ENCODE data around the gene FFAR1. TPM values are rescaled to one million over a fixed set of nuclear protein-coding genes. Genes with fewer than 3 reads are reported as not detected.

Gene FFAR1
- total RNA-seq, 1 donor from 2014 or later, result not detected

- H3K9me3 ChIP-seq (ENCODE audit: control insufficient read depth in 3 of 3, low read length in 3 of 3), result no peaks in the 10 kb centered on the region
- no peaks in the 10 kb centered on the region for H3K36me3 ChIP-seq (ENCODE audit: control insufficient read depth in 3 of 3, insufficient read depth in 3 of 3, low read length in 3 of 3)
- no peak overlapping the region for H3K4me3 ChIP-seq (ENCODE audit: low read length in 3 of 3)
- H3K27me3 ChIP-seq (ENCODE audit: control insufficient read depth in 3 of 3, insufficient read depth in 3 of 3, low read length in 3 of 3), result peaks cover 19 to 28% (median 25%) of the 10 kb centered on the region in 3 donors
- no peak overlapping the region for H3K9ac ChIP-seq (ENCODE audit: low read depth in 1 of 3, low read length in 3 of 3)
- no peak overlapping the region for H3K27ac ChIP-seq (ENCODE audit: low read depth, low read length)
- H3K4me1 ChIP-seq (ENCODE audit: control insufficient read depth in 3 of 3, insufficient read depth in 3 of 3, low read length in 3 of 3), result no peaks in the 10 kb centered on the region
These were observed 20.1 kb upstream of the FFAR1 start for GRCh38 chr19:35327642-35328041.

DNA sequence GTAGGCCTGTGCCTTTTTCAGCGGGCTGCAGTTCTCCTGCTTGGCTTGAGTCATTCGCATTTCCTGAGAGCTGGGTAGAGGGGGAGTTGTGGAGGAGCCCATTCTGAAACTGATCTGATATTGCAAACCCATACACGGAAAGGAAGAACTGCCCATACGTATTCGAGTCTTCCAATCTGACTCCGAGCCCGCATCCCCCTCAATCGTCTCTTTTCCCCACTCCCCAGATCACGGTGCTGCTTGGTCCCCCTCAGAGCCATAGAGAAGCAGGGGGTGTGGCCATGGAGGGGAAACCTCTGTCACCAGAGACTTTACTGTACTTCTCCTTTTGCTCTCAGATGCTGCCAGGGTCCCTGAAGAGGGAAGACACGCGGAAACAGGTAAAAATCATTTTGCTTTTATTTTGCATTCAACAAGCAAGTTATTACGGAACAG lies 18.8 kb upstream of the FFAR1 start, which contains the start of gene CD22:
Gene CD22, plus strand, starts transcription at position 337 of the 435 bp plus-strand sequence. CDS start 2,854 bp downstream, outside the sequence.
- H3K4me3 ChIP-seq (ENCODE audit: low read length in 3 of 3), result no peak within 1 kb of the TSS
- no peaks in the 10 kb centered on the region for H3K9me3 ChIP-seq (ENCODE audit: control insufficient read depth in 3 of 3, low read length in 3 of 3)
- peaks cover 26 to 38% (median 35%) of the 10 kb centered on the region in 3 donors for H3K27me3 ChIP-seq (ENCODE audit: control insufficient read depth in 3 of 3, insufficient read depth in 3 of 3, low read length in 3 of 3)
- no peaks in the 10 kb centered on the region for H3K4me1 ChIP-seq (ENCODE audit: control insufficient read depth in 3 of 3, insufficient read depth in 3 of 3, low read length in 3 of 3)
- no peak within 1 kb of the TSS for H3K27ac ChIP-seq (ENCODE audit: low read depth, low read length)
- H3K36me3 ChIP-seq (ENCODE audit: control insufficient read depth in 3 of 3, insufficient read depth in 3 of 3, low read length in 3 of 3), result no peaks in the 10 kb centered on the region
- no peak within 1 kb of the TSS for H3K9ac ChIP-seq (ENCODE audit: low read depth in 1 of 3, low read length in 3 of 3)

DNA sequence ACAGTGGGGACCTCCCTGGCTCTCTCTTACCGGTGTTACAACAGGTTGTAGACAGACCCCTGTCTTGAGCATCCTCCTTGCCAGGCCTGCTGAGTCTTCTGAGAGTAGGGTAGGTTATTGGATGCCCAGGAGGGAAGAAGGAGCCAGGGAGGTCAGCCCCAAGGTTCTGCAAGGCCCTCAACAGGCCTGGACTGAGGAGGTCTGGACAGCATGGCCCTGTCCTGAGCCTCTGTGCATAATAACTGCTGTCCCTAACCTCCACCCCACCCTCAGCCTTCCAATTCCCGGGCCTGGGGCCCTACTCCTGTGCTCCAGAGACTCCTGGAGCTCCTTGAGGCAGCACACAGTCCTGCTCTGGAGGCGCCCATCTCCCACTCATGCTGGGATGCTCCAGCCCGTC lies 18.4 kb upstream of the FFAR1 start:
- no peaks in the 10 kb centered on the region for H3K4me1 ChIP-seq (ENCODE audit: control insufficient read depth in 3 of 3, insufficient read depth in 3 of 3, low read length in 3 of 3)
- no peak overlapping the region for H3K9ac ChIP-seq (ENCODE audit: low read depth in 1 of 3, low read length in 3 of 3)
- no peaks in the 10 kb centered on the region for H3K9me3 ChIP-seq (ENCODE audit: control insufficient read depth in 3 of 3, low read length in 3 of 3)
- H3K4me3 ChIP-seq (ENCODE audit: low read length in 3 of 3), result no peak overlapping the region
- H3K36me3 ChIP-seq (ENCODE audit: control insufficient read depth in 3 of 3, insufficient read depth in 3 of 3, low read length in 3 of 3), result no peaks in the 10 kb centered on the region
- H3K27me3 ChIP-seq (ENCODE audit: control insufficient read depth in 3 of 3, insufficient read depth in 3 of 3, low read length in 3 of 3), result peaks cover 27 to 43% (median 35%) of the 10 kb centered on the region in 3 donors
- H3K27ac ChIP-seq (ENCODE audit: low read depth, low read length), result no peak overlapping the region

DNA sequence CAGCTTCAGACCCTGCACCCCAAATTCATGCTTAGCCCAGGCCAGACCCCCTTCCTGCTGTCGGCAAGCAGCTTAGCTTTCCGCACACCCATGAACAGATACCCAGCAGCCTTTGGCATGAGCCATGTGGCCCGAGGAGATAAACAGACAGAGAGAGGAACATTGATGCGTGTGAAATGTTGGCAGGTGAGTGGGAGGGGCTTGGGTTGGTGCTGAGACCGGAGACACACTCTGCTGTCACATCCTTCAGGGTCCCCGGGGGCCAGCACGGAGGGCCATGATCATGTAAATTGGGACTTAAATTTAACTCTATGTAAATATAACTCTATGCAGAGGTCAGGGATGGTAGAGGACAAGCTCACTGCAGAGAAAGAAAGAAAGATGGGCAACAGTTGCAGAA lies 17.2 kb upstream of the FFAR1 start:
- Histone ChIP-seq H3K27ac (ENCODE audit: low read depth, low read length) (no peak overlapping the region), H3K4me3 (ENCODE audit: low read length in 3 of 3) (no peak overlapping the region), H3K4me1 (ENCODE audit: control insufficient read depth in 3 of 3, insufficient read depth in 3 of 3, low read length in 3 of 3) (no peaks in the 10 kb centered on the region), H3K27me3 (ENCODE audit: control insufficient read depth in 3 of 3, insufficient read depth in 3 of 3, low read length in 3 of 3) (peaks cover 29 to 45% (median 38%) of the 10 kb centered on the region in 3 donors), H3K36me3 (ENCODE audit: control insufficient read depth in 3 of 3, insufficient read depth in 3 of 3, low read length in 3 of 3) (no peaks in the 10 kb centered on the region), H3K9me3 (ENCODE audit: control insufficient read depth in 3 of 3, low read length in 3 of 3) (no peaks in the 10 kb centered on the region), H3K9ac (ENCODE audit: low read depth in 1 of 3, low read length in 3 of 3) (no peak overlapping the region)

- no peaks in the 10 kb centered on the region for H3K9me3 ChIP-seq (ENCODE audit: control insufficient read depth in 3 of 3, low read length in 3 of 3)
- H3K4me1 ChIP-seq (ENCODE audit: control insufficient read depth in 3 of 3, insufficient read depth in 3 of 3, low read length in 3 of 3), result no peaks in the 10 kb centered on the region
- H3K9ac ChIP-seq (ENCODE audit: low read depth in 1 of 3, low read length in 3 of 3), result no peak overlapping the region
- no peaks in the 10 kb centered on the region for H3K36me3 ChIP-seq (ENCODE audit: control insufficient read depth in 3 of 3, insufficient read depth in 3 of 3, low read length in 3 of 3)
- H3K4me3 ChIP-seq (ENCODE audit: low read length in 3 of 3), result no peak overlapping the region
- no peak overlapping the region for H3K27ac ChIP-seq (ENCODE audit: low read depth, low read length)
- peaks cover 29 to 48% (median 33%) of the 10 kb centered on the region in 3 donors for H3K27me3 ChIP-seq (ENCODE audit: control insufficient read depth in 3 of 3, insufficient read depth in 3 of 3, low read length in 3 of 3)
These were observed 16.0 kb upstream of the FFAR1 start for GRCh38 chr19:35331551-35332214.

- Histone ChIP-seq H3K9me3 (ENCODE audit: control insufficient read depth in 3 of 3, low read length in 3 of 3) (no peaks in the 10 kb centered on the region), H3K36me3 (ENCODE audit: control insufficient read depth in 3 of 3, insufficient read depth in 3 of 3, low read length in 3 of 3) (no peaks in the 10 kb centered on the region), H3K27ac (ENCODE audit: low read depth, low read length) (no peak overlapping the region), H3K27me3 (ENCODE audit: control insufficient read depth in 3 of 3, insufficient read depth in 3 of 3, low read length in 3 of 3) (peaks cover 28 to 45% (median 29%) of the 10 kb centered on the region in 3 donors), H3K4me1 (ENCODE audit: control insufficient read depth in 3 of 3, insufficient read depth in 3 of 3, low read length in 3 of 3) (no peaks in the 10 kb centered on the region), H3K9ac (ENCODE audit: low read depth in 1 of 3, low read length in 3 of 3) (no peak overlapping the region), H3K4me3 (ENCODE audit: low read length in 3 of 3) (no peak overlapping the region)
These were observed 14.9 kb upstream of the FFAR1 start for GRCh38 chr19:35332817-35333216.

GRCh38 chr19:35334144-35334753 lies 13.5 kb upstream of the FFAR1 start:
- H3K4me3 ChIP-seq (ENCODE audit: low read length in 3 of 3), result no peak overlapping the region
- no peaks in the 10 kb centered on the region for H3K4me1 ChIP-seq (ENCODE audit: control insufficient read depth in 3 of 3, insufficient read depth in 3 of 3, low read length in 3 of 3)
- no peaks in the 10 kb centered on the region for H3K36me3 ChIP-seq (ENCODE audit: control insufficient read depth in 3 of 3, insufficient read depth in 3 of 3, low read length in 3 of 3)
- no peak overlapping the region for H3K27ac ChIP-seq (ENCODE audit: low read depth, low read length)
- no peaks in the 10 kb centered on the region for H3K9me3 ChIP-seq (ENCODE audit: control insufficient read depth in 3 of 3, low read length in 3 of 3)
- peaks cover 24 to 39% (median 25%) of the 10 kb centered on the region in 3 donors for H3K27me3 ChIP-seq (ENCODE audit: control insufficient read depth in 3 of 3, insufficient read depth in 3 of 3, low read length in 3 of 3)
- no peak overlapping the region for H3K9ac ChIP-seq (ENCODE audit: low read depth in 1 of 3, low read length in 3 of 3)

DNA sequence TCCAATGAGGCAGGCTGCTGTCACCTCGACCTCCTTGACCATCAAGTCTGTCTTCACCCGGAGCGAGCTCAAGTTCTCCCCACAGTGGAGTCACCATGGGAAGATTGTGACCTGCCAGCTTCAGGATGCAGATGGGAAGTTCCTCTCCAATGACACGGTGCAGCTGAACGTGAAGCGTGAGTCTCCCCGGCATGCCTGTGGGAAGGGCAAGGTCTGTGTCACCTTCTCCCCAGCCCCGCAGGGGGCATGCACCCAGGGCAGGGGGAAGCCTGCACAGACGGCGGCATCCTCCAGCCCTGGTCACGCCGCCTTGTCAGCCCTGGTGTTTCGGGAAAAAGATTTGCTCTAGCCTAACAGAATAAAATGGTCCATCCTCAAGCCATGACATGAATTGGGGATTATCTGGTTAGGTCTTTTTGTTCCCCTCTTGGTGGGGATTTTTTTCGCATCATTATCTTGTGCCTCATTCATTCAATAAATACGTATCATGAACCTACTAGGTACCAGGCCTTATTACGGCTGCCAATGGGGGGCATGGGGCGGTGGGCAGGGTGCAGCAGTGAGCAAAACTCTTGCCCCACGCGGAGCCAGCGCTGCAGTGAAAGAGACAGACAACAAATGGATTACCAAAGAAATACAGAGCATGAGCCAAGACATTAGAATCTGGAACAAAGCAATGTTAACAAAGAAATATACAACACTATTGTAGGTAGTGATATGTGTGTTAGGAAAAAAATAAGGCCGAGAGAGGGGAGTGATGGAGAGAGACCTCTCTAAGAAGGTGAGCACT lies 11.3 kb upstream of the FFAR1 start:
- Histone ChIP-seq H3K4me3 (ENCODE audit: low read length in 3 of 3) (no peak overlapping the region), H3K27ac (ENCODE audit: low read depth, low read length) (no peak overlapping the region), H3K36me3 (ENCODE audit: control insufficient read depth in 3 of 3, insufficient read depth in 3 of 3, low read length in 3 of 3) (no peaks in the 10 kb centered on the region), H3K4me1 (ENCODE audit: control insufficient read depth in 3 of 3, insufficient read depth in 3 of 3, low read length in 3 of 3) (no peaks in the 10 kb centered on the region), H3K9me3 (ENCODE audit: control insufficient read depth in 3 of 3, low read length in 3 of 3) (no peaks in the 10 kb centered on the region), H3K9ac (ENCODE audit: low read depth in 1 of 3, low read length in 3 of 3) (no peak overlapping the region), H3K27me3 (ENCODE audit: control insufficient read depth in 3 of 3, insufficient read depth in 3 of 3, low read length in 3 of 3) (peaks cover 18 to 32% (median 20%) of the 10 kb centered on the region in 3 donors)

- no peaks in the 10 kb centered on the region for H3K4me1 ChIP-seq (ENCODE audit: control insufficient read depth in 3 of 3, insufficient read depth in 3 of 3, low read length in 3 of 3)
These were observed 10.4 kb upstream of the FFAR1 start for GRCh38 chr19:35337097-35337983.

More at GRCh38 chr19:35337097-35337983, 10.4 kb upstream of the FFAR1 start:
- no peak overlapping the region for H3K27ac ChIP-seq (ENCODE audit: low read depth, low read length)
- H3K36me3 ChIP-seq (ENCODE audit: control insufficient read depth in 3 of 3, insufficient read depth in 3 of 3, low read length in 3 of 3), result no peaks in the 10 kb centered on the region
- peaks cover 17 to 26% (median 17%) of the 10 kb centered on the region in 3 donors for H3K27me3 ChIP-seq (ENCODE audit: control insufficient read depth in 3 of 3, insufficient read depth in 3 of 3, low read length in 3 of 3)
- H3K9me3 ChIP-seq (ENCODE audit: control insufficient read depth in 3 of 3, low read length in 3 of 3), result no peaks in the 10 kb centered on the region
- no peak overlapping the region for H3K9ac ChIP-seq (ENCODE audit: low read depth in 1 of 3, low read length in 3 of 3)
- H3K4me3 ChIP-seq (ENCODE audit: low read length in 3 of 3), result no peak overlapping the region

Measured in skeletal muscle tissue (tissue), 4 donors.